ENCODE results near the gene NGFR. TPM values are rescaled to one million over a fixed set of nuclear protein-coding genes. Genes with fewer than 3 reads are reported as not detected.

NGFR gene
- total RNA-seq, 1 donor from 2014 or later, result 20.4 TPM

DNA sequence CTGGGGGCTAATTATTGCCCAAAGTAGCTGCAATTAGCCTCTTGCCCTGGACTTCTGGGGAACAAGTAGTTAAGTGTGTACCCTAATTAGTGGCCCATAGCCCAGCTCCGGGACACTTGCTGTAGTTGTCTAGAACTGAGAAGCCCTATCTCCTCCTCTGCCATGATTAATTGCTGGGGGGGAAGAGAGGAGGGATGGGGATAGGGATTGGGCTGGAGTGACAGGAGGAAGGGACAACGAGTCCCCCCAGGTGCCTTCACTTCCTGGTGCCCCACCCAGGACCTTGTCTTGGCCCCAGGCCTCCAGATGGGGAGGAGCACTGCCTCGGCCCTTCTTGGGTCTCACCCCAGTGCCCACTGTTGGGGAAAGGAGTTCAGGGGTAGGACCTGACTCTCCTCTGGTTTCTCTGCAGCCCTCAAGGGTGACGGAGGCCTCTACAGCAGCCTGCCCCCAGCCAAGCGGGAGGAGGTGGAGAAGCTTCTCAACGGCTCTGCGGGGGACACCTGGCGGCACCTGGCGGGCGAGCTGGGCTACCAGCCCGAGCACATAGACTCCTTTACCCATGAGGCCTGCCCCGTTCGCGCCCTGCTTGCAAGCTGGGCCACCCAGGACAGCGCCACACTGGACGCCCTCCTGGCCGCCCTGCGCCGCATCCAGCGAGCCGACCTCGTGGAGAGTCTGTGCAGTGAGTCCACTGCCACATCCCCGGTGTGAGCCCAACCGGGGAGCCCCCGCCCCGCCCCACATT is 17.4 kb downstream of the NGFR start:
- no peak overlapping the region for H3K4me3 ChIP-seq (ENCODE audit: low read length in 3 of 3)
- H3K4me1 ChIP-seq (ENCODE audit: control insufficient read depth in 3 of 3, insufficient read depth in 3 of 3, low read length in 3 of 3), result peaks cover 25 to 34% (median 27%) of the 10 kb centered on the region in 3 donors
- H3K27me3 ChIP-seq (ENCODE audit: control insufficient read depth in 3 of 3, insufficient read depth in 3 of 3, low read length in 3 of 3), result peaks cover 5 to 15% (median 13%) of the 10 kb centered on the region in 3 donors
- no peaks in the 10 kb centered on the region for H3K9me3 ChIP-seq (ENCODE audit: control insufficient read depth in 3 of 3, low read length in 3 of 3)
- no peak overlapping the region for H3K27ac ChIP-seq (ENCODE audit: low read depth, low read length)
- no peaks in the 10 kb centered on the region for H3K36me3 ChIP-seq (ENCODE audit: control insufficient read depth in 3 of 3, insufficient read depth in 3 of 3, low read length in 3 of 3)
- H3K9ac ChIP-seq (ENCODE audit: low read depth in 1 of 3, low read length in 3 of 3), result no peak overlapping the region

DNA sequence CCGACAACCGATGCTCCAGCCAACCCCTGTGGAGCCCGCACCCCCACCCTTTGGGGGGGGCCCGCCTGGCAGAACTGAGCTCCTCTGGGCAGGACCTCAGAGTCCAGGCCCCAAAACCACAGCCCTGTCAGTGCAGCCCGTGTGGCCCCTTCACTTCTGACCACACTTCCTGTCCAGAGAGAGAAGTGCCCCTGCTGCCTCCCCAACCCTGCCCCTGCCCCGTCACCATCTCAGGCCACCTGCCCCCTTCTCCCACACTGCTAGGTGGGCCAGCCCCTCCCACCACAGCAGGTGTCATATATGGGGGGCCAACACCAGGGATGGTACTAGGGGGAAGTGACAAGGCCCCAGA is 17.9 kb downstream of the NGFR start:
- Histone ChIP-seq H3K36me3 (ENCODE audit: control insufficient read depth in 3 of 3, insufficient read depth in 3 of 3, low read length in 3 of 3) (no peaks in the 10 kb centered on the region), H3K4me1 (ENCODE audit: control insufficient read depth in 3 of 3, insufficient read depth in 3 of 3, low read length in 3 of 3) (peaks cover 25 to 34% (median 27%) of the 10 kb centered on the region in 3 donors), H3K9ac (ENCODE audit: low read depth in 1 of 3, low read length in 3 of 3) (no peak overlapping the region), H3K27me3 (ENCODE audit: control insufficient read depth in 3 of 3, insufficient read depth in 3 of 3, low read length in 3 of 3) (peaks cover 5 to 12% (median 9%) of the 10 kb centered on the region in 3 donors), H3K9me3 (ENCODE audit: control insufficient read depth in 3 of 3, low read length in 3 of 3) (no peaks in the 10 kb centered on the region), H3K4me3 (ENCODE audit: low read length in 3 of 3) (no peak overlapping the region), H3K27ac (ENCODE audit: low read depth, low read length) (peak overlapping the region; percentile 40)

GRCh38 chr17:49513641-49514040 is 18.5 kb downstream of the NGFR start:
- Histone ChIP-seq H3K27ac (ENCODE audit: low read depth, low read length) (peak overlapping the region; percentile 40), H3K4me1 (ENCODE audit: control insufficient read depth in 3 of 3, insufficient read depth in 3 of 3, low read length in 3 of 3) (peaks cover 25 to 34% (median 27%) of the 10 kb centered on the region in 3 donors), H3K9me3 (ENCODE audit: control insufficient read depth in 3 of 3, low read length in 3 of 3) (no peaks in the 10 kb centered on the region), H3K27me3 (ENCODE audit: control insufficient read depth in 3 of 3, insufficient read depth in 3 of 3, low read length in 3 of 3) (peaks cover 3 to 7% (median 7%) of the 10 kb centered on the region in 3 donors), H3K9ac (ENCODE audit: low read depth in 1 of 3, low read length in 3 of 3) (peak overlapping the region in 1 of 3 donors; percentile 25), H3K36me3 (ENCODE audit: control insufficient read depth in 3 of 3, insufficient read depth in 3 of 3, low read length in 3 of 3) (no peaks in the 10 kb centered on the region), H3K4me3 (ENCODE audit: low read length in 3 of 3) (no peak overlapping the region)

GRCh38 chr17:49514071-49514721 is 19.1 kb downstream of the NGFR start:
- Histone ChIP-seq H3K4me3 (ENCODE audit: low read length in 3 of 3) (no peak overlapping the region), H3K9ac (ENCODE audit: low read depth in 1 of 3, low read length in 3 of 3) (peak overlapping the region in 2 of 3 donors; percentile 38 to 40)

GRCh38 chr17:49515196-49515770 is 20.2 kb downstream of the NGFR start:
- Histone ChIP-seq H3K4me1 (ENCODE audit: control insufficient read depth in 3 of 3, insufficient read depth in 3 of 3, low read length in 3 of 3) (peaks cover 27 to 34% (median 28%) of the 10 kb centered on the region in 3 donors), H3K9ac (ENCODE audit: low read depth in 1 of 3, low read length in 3 of 3) (peak overlapping the region; percentile 34 to 81 (median 66)), H3K27ac (ENCODE audit: low read depth, low read length) (peak overlapping the region; percentile 91)

More at GRCh38 chr17:49514071-49514721, 19.1 kb downstream of the NGFR start:
- Histone ChIP-seq H3K4me1 (ENCODE audit: control insufficient read depth in 3 of 3, insufficient read depth in 3 of 3, low read length in 3 of 3) (peaks cover 25 to 34% (median 27%) of the 10 kb centered on the region in 3 donors), H3K27me3 (ENCODE audit: control insufficient read depth in 3 of 3, insufficient read depth in 3 of 3, low read length in 3 of 3) (peaks cover 0 to 3% (median 3%) of the 10 kb centered on the region in 3 donors), H3K36me3 (ENCODE audit: control insufficient read depth in 3 of 3, insufficient read depth in 3 of 3, low read length in 3 of 3) (no peaks in the 10 kb centered on the region), H3K27ac (ENCODE audit: low read depth, low read length) (peak overlapping the region; percentile 91), H3K9me3 (ENCODE audit: control insufficient read depth in 3 of 3, low read length in 3 of 3) (no peaks in the 10 kb centered on the region)

GRCh38 chr17:49516180-49516579 is 21.1 kb downstream of the NGFR start:
- peaks cover 28 to 39% (median 34%) of the 10 kb centered on the region in 3 donors for H3K4me1 ChIP-seq (ENCODE audit: control insufficient read depth in 3 of 3, insufficient read depth in 3 of 3, low read length in 3 of 3)
- peak overlapping the region in 1 of 3 donors; percentile 54 for H3K4me3 ChIP-seq (ENCODE audit: low read length in 3 of 3)
- H3K9ac ChIP-seq (ENCODE audit: low read depth in 1 of 3, low read length in 3 of 3), result peak overlapping the region in 2 of 3 donors; percentile 54 to 66
- H3K27ac ChIP-seq (ENCODE audit: low read depth, low read length), result peak overlapping the region; percentile 91
- no peaks in the 10 kb centered on the region for H3K36me3 ChIP-seq (ENCODE audit: control insufficient read depth in 3 of 3, insufficient read depth in 3 of 3, low read length in 3 of 3)
- H3K9me3 ChIP-seq (ENCODE audit: control insufficient read depth in 3 of 3, low read length in 3 of 3), result no peaks in the 10 kb centered on the region
- peaks cover 0 to 3% (median 0%) of the 10 kb centered on the region in 3 donors for H3K27me3 ChIP-seq (ENCODE audit: control insufficient read depth in 3 of 3, insufficient read depth in 3 of 3, low read length in 3 of 3)

More at GRCh38 chr17:49515196-49515770, 20.2 kb downstream of the NGFR start:
- H3K27me3 ChIP-seq (ENCODE audit: control insufficient read depth in 3 of 3, insufficient read depth in 3 of 3, low read length in 3 of 3), result peaks cover 0 to 3% (median 0%) of the 10 kb centered on the region in 3 donors
- H3K36me3 ChIP-seq (ENCODE audit: control insufficient read depth in 3 of 3, insufficient read depth in 3 of 3, low read length in 3 of 3), result no peaks in the 10 kb centered on the region
- H3K9me3 ChIP-seq (ENCODE audit: control insufficient read depth in 3 of 3, low read length in 3 of 3), result no peaks in the 10 kb centered on the region
- peak overlapping the region; percentile 6 to 54 (median 17) for H3K4me3 ChIP-seq (ENCODE audit: low read length in 3 of 3)

DNA sequence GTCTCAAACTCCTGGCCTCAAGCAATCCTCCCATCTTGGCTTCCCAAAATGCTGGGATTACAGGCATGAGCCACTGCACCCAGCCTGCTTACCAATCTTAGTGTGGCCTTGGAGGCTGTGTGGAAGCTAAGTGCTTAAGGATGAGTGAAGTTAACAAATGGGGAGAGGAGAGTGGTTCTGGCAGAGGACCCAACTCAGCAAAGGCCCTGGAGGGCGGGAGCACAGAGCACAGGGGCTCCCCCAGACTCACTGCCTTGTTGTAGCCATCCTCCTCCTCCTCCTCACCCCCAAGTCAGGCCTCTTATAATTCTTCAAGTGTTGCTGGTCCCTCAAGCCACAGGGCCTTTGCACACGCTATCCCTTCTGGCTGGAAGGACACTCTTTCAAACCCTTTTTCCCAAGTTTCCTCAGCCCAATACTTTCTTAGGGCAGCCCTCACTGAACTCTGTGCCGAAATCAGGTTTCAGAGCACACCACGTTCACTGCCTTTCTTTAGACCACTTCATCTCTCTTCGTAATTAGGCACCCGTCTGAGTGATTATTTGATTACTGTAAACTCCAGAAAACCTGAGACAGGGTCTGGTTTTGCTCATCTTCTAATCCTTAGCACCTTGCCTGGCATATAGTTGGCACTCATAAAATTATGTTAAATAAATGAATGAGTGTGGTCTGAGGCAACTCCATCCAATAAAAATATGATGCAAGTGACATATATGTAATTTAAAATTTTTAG is 23.4 kb downstream of the NGFR start:
- Histone ChIP-seq H3K4me1 (ENCODE audit: control insufficient read depth in 3 of 3, insufficient read depth in 3 of 3, low read length in 3 of 3) (peaks cover 31 to 47% (median 37%) of the 10 kb centered on the region in 3 donors), H3K4me3 (ENCODE audit: low read length in 3 of 3) (no peak overlapping the region), H3K36me3 (ENCODE audit: control insufficient read depth in 3 of 3, insufficient read depth in 3 of 3, low read length in 3 of 3) (no peaks in the 10 kb centered on the region), H3K9me3 (ENCODE audit: control insufficient read depth in 3 of 3, low read length in 3 of 3) (no peaks in the 10 kb centered on the region), H3K27ac (ENCODE audit: low read depth, low read length) (no peak overlapping the region), H3K9ac (ENCODE audit: low read depth in 1 of 3, low read length in 3 of 3) (no peak overlapping the region), H3K27me3 (ENCODE audit: control insufficient read depth in 3 of 3, insufficient read depth in 3 of 3, low read length in 3 of 3) (peaks cover 0 to 6% (median 0%) of the 10 kb centered on the region in 3 donors)

DNA sequence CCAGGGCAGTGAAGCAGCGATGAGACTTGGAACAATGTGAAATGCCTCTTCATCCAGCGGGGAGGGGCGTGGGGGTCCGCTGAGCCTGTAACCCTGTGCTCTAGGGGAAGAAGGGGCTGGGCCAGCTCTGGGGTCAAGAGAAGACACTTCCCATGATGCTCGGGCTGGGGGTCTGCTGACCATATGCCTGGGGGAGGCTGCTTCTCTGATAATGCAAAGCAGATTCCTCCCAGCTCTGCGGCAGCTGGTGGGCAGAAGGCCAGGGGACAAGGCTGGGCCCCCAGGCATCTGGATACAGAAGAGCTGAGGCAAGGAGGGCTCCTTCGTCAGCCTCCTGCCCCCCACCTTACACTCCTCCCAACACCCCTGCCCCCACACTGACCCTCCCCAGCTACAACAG is 24.7 kb downstream of the NGFR start:
- Histone ChIP-seq H3K4me3 (ENCODE audit: low read length in 3 of 3) (no peak overlapping the region), H3K36me3 (ENCODE audit: control insufficient read depth in 3 of 3, insufficient read depth in 3 of 3, low read length in 3 of 3) (no peaks in the 10 kb centered on the region), H3K27ac (ENCODE audit: low read depth, low read length) (peak overlapping the region; percentile 70), H3K9me3 (ENCODE audit: control insufficient read depth in 3 of 3, low read length in 3 of 3) (no peaks in the 10 kb centered on the region), H3K9ac (ENCODE audit: low read depth in 1 of 3, low read length in 3 of 3) (no peak overlapping the region), H3K4me1 (ENCODE audit: control insufficient read depth in 3 of 3, insufficient read depth in 3 of 3, low read length in 3 of 3) (peaks cover 23 to 41% (median 28%) of the 10 kb centered on the region in 3 donors), H3K27me3 (ENCODE audit: control insufficient read depth in 3 of 3, insufficient read depth in 3 of 3, low read length in 3 of 3) (peaks cover 0 to 6% (median 3%) of the 10 kb centered on the region in 3 donors)

DNA sequence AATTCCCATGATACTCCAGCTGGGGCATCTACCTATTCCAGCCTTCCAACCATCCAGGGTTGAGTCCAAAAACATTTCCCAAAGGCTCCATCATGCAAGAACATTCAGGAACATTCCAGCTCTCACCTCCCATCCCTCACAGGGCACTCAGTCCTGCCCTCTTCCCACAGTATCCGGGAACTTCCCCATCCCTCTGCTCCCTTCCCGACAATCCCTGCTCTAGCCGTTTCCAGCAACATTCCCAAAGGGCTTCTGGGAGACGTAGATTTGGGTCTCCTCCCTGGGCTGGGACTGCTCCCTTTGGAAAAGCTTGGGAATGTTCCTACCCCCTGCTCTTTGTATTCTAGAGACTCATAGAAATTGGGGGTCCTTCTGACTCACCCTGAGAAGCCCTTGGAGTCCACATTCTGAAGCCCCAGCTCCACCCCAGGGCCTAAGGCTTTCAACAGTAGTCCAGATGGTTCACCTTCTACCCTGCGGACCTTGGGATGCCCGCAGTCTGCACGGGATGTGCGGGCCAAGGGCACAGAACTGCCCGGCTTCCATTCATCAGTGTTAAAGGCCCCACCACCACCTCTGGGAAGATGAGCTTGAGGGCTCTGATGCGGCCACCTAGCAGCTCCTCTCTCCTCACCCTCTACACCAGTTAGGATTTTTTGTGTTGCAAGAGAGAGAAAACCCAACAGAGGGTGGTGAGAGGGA is 25.4 kb downstream of the NGFR start:
- Histone ChIP-seq H3K4me1 (ENCODE audit: control insufficient read depth in 3 of 3, insufficient read depth in 3 of 3, low read length in 3 of 3) (peaks cover 15 to 34% (median 21%) of the 10 kb centered on the region in 3 donors), H3K27me3 (ENCODE audit: control insufficient read depth in 3 of 3, insufficient read depth in 3 of 3, low read length in 3 of 3) (peaks cover 0 to 6% (median 3%) of the 10 kb centered on the region in 3 donors), H3K9ac (ENCODE audit: low read depth in 1 of 3, low read length in 3 of 3) (no peak overlapping the region), H3K36me3 (ENCODE audit: control insufficient read depth in 3 of 3, insufficient read depth in 3 of 3, low read length in 3 of 3) (no peaks in the 10 kb centered on the region), H3K9me3 (ENCODE audit: control insufficient read depth in 3 of 3, low read length in 3 of 3) (no peaks in the 10 kb centered on the region), H3K4me3 (ENCODE audit: low read length in 3 of 3) (no peak overlapping the region), H3K27ac (ENCODE audit: low read depth, low read length) (peak overlapping the region; percentile 70)
